HG02571 (cell line): ENCODE results near the gene POU2F2.
A peak's percentile ranks its signal among the peaks of the same experiment; 100 is the strongest.

Experiments used
- ATAC-seq: cut with Tn5 transposase; IDR thresholded peaks from one replicate; pipeline ENCODE4 v1.9.1; 2021; ENCODE audit warnings: mild to moderate bottlenecking, moderate library complexity; ENCODE audit not compliant: unreplicated experiment

Gene POU2F2

GRCh38 chr19:42155796-42156195 is 23.6 kb upstream of the POU2F2 start:
- ATAC-seq: no peak

DNA sequence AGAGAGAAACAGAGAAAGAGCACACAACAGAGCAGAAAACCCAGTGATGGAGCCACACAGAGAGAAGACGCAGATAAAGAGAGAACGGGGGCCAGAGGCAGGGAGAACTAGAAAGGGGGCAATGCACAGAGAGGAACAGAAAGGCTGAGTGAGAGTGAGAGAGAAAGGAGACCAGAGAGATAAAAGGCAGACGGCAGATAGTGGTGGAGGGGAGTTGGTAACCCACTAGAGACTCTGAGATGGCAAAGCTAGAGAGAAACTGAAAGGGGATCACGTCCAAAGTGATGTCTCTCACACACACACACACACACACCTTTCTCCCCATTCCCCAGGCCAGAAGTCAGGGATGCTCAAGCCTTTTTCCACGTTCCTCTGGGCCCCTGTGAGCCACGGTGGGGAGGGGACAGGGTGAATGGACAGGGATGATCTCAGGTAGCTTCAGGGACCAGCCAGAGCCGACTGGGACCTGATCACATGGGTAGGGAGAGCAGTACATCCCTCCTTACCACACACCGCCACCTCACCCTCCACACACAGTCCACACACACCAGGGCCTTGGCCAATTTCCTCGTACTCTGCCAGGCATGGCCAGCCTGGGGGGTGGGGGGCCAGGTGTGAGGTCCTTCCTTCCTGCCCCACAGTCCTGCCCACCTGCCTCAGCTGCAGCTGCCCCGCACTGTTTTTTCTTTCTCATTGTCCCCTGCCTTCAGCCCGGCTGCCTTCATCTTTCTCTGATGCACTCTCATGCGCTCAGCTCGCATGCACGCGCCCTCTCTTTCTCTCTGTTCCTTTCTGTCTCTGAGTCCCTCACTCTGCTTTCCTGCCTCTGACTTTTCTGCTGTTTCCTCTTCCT is 22.5 kb upstream of the POU2F2 start:
- ATAC-seq: no peak

- no peak for ATAC-seq
These were observed 21.6 kb upstream of the POU2F2 start for GRCh38 chr19:42153672-42154433.

GRCh38 chr19:42152910-42153671 is 20.8 kb upstream of the POU2F2 start:
- ATAC-seq: no peak

GRCh38 chr19:42151782-42152684 is 19.8 kb upstream of the POU2F2 start:
- no peak for ATAC-seq

DNA sequence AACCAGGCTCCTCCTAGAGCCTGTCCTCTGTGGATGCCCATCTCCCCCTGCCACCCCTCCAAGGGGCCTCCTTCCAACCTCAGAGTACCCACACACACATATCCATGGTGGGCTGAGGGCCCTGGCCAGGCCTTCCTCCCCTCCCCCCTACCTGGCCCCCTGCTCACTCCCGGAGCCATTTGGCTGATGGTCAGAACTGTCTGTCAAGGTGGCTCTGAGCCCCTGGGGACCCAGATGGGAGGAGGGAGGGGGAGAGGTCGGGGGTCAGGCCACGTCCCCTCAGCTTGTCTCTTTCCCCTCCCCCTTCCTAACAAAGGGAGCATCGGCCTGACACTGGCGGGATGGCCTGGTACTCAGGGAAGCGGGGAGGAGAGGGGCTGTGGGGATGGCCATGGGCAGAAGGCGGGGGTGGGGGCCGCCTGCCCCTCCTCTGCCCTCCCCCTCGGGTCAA is 18.7 kb upstream of the POU2F2 start:
- no peak for ATAC-seq

DNA sequence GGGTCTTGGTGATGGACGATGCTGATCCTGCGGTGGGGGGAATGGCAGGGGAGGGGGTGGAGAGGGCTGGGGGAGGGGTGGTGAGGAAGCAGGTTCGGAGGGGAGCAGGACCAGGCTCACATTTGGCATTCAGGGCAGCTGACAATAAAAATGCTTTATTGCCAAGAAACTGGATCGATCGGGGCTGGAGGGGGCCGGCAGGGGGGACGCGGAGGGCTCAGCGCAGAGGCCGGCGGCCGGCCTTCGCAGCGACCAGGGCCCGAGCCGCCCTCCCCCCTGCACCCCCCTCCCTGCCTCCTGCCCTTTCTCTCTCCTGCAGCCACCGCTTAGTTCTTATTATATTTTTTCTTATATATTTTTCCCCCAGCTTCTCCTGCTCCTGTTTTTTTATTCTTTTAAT is 18.1 kb upstream of the POU2F2 start:
- no peak for ATAC-seq

- no peak for ATAC-seq
These were observed 17.4 kb upstream of the POU2F2 start for GRCh38 chr19:42149447-42150202.

GRCh38 chr19:42148266-42148665 is 16.0 kb upstream of the POU2F2 start:
- no peak for ATAC-seq

DNA sequence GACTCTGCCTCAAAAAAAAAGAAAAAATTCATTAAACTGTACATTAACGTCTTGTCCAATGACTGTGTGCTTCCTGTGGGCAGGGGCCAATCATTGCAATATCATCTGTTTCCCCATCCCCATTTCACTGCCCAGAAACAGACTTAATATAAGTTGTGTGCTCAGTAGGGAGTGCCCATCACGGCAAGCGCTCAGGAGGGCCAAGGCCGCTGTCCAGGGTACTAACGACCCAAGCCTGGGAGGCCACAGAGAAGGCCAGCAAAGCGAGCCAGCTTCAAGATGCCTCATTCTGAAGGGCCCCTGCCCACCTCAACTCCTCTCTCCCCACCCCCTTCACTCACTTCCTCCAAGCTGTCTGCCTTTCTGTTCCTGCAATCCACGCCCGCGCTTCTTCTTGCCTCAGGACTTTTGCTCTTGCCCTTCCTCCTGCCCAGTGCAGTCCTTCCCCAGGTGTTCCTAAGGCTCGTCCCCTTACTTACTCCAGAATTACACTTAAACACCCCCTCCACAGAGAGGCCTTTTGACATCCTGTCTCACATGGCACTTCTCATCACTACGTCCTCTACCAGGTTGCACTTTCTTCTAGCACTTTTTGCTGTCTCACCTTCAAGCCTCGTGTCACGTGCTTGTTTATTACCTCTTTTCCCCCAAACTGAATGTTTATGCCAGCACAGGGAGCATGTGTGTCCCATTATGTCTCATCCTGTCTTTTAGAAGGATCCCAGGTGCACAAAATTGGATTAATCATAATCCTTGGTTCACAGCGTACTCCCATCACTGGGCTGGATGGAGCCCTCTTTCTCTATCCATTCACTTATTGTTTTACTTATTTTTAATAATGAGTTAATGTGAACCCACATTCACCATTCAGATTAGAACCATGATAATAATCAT is 11.3 kb upstream of the POU2F2 start:
- no peak for ATAC-seq

DNA sequence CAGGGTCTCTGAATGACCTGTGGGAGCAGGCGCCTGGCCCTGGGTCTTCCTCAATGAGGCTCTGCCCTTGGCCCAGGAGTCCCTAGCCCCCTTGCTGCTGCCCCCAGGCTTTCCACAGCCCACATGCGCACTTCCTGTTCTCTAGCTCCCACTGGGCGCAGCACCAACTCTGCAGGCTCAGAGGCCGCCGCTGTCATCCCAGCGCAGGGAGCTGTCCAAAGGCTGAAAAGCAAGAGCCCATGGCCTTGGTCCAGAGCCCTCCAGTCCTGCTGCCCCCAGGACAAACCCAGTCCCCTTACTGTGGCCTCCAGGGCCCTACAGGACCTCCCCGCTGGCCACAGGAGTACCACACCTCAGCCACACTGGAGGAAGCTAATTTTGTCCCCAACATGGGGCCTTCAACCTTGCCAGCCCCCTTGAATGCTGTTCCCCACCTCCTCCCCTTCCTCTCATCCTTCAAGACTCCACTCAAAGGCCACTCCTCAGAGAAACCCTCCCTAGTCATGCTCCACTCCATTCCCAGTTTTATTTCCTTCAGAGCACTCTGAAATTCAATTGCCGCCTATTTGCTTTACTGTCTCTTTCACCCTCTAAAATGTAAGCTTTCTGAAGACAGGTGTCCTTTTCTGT is 8.0 kb upstream of the POU2F2 start:
- ATAC-seq: no peak

GRCh38 chr19:42134535-42135070 is 2.4 kb upstream of the POU2F2 start:
- no peak for ATAC-seq

GRCh38 chr19:42132851-42133528 is 744 bp upstream of the POU2F2 start:
- no peak for ATAC-seq

GRCh38 chr19:42131149-42132029 is 857 bp downstream of the POU2F2 start:
- ATAC-seq: no peak

DNA sequence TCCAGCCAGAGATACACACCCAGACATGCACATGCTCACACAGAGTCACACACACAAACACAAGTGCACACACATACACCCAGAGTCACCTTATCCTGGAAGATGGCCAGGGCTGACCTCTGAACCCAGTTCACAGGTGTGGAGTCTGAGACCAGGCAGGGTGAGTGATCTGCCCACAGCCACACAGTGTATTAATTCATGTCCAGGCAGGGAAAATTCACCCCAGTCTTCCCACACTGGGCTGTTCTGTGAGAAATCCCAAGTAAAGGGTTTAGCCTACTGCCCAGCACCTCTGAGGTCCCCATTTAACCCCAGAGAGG is 2.0 kb downstream of the POU2F2 start:
- no peak for ATAC-seq

DNA sequence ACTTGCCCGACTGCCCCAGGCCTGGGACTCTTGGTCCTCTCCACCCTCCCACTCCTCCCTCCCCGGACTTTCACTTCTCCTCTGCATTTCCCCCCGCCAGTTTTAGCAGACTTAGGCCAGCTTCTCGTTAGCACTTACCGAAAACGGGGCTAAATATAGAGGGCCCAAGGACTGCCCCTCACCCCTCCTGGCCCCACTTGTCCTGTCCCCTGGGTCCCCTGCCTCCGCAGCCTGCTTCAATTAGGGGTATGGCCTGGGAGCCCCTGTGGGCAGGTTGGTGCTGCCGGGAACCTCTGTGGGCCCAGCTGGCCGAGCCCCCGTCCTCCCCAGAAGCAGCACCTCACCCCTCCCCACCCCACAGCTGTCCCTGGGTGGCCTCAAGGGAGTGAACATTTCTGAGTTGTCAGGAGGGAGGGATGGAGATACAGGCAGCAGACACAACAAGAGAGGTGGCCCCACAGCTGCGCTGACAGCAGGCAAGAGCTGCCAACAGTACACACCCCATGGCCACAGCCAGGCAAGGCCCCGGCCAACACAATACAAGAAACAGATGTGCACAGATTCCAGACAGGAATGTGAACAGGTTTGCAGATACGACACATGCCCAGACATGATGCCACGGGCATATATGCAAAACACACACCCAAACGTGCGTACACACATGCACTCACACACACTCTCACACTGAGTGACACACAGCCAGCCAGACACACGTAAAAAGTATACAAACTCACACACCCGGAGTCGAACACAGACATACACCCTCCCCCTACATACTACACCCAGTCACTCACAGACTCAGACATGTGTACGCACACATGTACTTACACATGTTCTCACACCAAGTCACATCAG is 2.6 kb downstream of the POU2F2 start:
- peak; percentile 47 for ATAC-seq
